GM19035 (cell line): ENCODE data around the gene SNAPIN.
"Not testable (repeated sequence)": the region's sequence is repeated elsewhere in the genome, so short reads cannot be mapped to it uniquely, and the experiment has no call there.

Source experiments
- ATAC-seq: cut with Tn5 transposase; IDR thresholded peaks from one replicate; pipeline ENCODE4 v1.9.1; 2021; ENCODE audit not compliant: unreplicated experiment

Gene SNAPIN

DNA sequence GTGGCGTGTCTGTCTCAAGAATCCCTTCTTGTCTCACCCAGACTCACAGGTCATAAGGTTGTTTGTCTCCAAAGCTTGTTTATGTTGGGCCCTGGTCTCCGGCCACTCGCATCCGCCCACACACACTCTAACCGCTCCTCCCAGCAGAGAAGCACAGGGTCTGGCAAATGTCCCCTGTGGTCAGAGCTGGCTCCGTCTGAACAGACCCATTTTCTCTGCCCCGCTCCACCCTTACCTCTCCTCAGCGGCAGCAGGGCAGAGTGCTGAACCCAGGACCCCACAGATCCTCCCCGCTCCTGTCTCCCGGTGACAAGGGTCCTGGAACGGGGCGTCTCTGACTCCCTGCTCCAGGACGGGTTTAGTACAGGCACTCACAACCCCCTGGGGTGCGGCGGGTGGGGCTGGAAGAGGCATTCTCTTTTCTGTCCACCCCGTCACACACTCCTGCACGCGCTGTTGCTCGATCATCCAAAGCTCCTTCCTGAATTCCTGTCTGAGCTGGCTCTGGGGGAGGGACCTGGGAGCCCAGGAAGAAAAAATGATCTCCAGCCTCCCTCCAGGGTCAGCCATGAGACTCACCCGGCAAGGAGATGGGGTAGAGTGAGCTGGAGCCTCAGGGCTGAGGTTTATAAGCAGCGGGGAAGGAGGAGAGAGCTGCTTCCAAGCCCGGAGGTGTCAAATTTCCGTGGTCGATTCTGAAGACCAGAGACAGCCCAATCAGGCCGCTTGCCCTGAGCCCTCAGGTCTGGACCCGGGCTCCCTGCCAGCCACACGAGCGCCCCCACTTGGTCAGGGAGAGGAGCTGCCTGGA, 31.4 kb upstream of the SNAPIN start, which contains the start of gene S100A13:
Gene S100A13, minus strand, starts transcription at position 602 of the 811 bp plus-strand sequence. CDS start 1,033 bp downstream, outside the sequence.
- ATAC-seq = no peak

DNA sequence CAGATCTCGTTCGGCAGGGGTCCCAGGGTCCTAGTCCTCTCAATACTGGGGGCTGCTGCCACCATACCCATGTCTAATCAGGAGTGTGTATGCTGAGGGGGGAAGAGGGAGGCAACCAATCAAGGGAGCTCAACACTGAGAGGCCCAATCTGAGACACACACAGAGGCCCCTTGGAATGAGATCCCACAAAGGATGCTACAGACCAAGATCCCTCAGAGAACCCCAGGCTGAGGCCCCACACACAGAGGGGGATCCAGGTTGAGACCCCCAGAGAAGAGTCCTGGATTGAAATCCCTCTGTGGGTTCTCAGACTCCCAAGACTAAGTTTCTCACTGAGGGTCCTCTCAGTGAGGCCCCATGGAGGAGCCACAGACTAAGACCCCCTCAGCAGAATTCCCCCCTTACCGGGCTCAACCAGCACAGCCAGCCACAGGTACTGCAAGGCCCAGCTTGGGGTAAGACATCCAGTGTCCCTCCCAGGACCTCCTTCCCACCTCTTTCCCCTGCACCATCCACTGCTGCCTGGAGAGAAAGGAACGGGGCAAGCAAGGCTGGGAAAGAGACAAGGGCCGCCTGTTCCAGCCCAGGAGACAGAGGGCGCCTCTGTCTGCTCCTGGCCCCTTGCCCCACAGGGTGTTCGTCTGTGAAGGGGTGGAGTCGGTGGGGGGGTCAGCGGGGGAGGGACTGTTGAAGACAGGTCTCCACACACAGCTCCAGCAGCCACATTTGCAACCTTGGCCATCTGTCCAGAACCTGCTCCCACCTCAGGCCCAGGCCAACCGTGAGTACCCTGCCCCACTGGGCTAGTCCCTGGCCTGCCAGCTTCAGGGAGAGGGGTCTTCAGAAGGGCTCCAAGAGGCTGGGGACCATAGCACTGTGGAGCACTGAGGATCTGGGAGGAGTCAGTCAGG, 30.5 kb upstream of the SNAPIN start, which contains the start of gene S100A1:
Gene S100A1, plus strand, starts transcription at position 720 of the 912 bp plus-strand sequence. CDS start 2,088 bp downstream, outside the sequence.
- no peak for ATAC-seq

DNA sequence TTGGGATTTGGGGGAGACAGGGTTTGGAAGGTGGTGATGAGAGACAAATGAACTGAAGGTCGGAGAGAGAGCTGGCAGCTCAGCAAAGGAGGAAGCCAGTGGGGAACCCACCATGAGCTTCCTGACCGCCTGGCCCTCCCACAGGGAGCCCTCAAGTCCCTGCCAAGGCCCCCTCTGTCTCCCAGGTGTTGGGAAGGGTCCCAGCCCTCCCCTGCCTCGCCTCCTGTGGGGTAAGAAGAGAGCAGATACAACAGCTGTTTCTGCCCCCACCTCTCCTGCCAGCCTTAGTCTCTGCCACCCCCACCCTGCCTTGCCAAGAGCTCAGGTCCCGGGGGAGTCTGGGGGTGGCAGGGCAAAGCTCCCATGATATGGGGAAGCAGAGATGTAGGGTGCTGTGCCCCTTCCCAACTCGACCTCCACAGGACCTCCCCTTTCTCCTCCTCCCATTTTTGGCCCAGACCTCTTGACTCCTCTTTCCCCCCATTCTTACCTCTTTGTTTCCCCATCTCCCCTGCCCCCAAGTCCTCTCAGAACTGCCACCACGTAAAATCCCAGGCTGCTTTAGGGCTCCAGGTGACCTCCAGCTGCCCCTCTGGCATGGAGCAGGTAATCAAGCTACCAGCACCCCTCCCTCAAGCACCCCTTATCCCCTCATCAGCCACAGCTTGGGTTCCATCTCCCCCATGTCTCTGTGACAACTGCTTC, 29.7 kb upstream of the SNAPIN start:
- no peak for ATAC-seq

DNA sequence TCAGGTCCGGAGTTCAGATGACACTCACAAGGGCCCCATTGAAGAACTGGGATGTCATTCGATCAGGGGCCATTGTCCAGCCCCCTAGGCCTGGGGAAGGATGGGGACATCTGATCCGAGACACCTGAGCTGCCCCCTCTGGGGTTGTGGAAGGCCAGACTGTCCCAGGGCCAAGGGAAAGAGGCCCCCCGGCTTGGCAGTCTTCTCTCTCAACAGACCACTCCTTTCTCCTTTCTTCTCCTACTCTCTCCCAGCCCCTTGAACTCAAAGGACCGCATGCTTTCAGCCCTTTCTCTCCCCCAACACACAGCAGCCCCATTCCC, 29.2 kb upstream of the SNAPIN start:
- ATAC-seq = no peak

DNA sequence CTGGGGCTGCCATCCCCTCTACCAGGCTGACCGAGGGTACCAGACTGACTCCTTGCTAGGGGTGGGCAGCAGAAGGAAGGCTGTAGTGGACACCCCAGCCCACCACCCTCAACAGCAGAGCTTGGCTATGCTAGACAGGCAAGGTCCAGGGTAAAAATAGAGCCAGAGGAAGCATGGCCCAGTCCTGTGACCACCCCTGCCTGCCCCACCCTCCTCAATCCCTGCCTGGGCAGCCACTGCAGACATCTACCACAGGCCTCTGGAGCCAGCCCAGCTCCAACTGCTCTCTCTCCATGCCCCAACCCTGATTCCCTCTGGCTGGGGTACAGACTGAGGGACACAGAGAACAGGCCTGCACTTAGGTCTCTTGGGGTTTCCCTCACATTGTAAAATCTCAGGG, 28.5 kb upstream of the SNAPIN start:
- ATAC-seq = no peak

DNA sequence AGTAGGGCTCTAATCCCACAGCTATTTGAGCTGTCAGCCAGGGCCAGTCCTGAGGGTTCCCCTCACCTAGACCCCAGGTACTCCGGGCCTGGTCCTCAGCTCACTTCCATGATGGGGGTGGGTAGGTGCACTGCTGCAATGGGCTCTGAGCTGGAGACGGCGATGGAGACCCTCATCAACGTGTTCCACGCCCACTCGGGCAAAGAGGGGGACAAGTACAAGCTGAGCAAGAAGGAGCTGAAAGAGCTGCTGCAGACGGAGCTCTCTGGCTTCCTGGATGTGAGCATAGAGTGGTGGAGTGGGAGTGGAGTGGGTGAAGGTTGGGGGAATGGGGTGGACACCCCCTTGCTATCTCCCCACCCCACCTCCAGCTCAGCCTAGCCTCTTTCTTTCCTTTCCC, 28.1 kb upstream of the SNAPIN start:
- no peak for ATAC-seq

DNA sequence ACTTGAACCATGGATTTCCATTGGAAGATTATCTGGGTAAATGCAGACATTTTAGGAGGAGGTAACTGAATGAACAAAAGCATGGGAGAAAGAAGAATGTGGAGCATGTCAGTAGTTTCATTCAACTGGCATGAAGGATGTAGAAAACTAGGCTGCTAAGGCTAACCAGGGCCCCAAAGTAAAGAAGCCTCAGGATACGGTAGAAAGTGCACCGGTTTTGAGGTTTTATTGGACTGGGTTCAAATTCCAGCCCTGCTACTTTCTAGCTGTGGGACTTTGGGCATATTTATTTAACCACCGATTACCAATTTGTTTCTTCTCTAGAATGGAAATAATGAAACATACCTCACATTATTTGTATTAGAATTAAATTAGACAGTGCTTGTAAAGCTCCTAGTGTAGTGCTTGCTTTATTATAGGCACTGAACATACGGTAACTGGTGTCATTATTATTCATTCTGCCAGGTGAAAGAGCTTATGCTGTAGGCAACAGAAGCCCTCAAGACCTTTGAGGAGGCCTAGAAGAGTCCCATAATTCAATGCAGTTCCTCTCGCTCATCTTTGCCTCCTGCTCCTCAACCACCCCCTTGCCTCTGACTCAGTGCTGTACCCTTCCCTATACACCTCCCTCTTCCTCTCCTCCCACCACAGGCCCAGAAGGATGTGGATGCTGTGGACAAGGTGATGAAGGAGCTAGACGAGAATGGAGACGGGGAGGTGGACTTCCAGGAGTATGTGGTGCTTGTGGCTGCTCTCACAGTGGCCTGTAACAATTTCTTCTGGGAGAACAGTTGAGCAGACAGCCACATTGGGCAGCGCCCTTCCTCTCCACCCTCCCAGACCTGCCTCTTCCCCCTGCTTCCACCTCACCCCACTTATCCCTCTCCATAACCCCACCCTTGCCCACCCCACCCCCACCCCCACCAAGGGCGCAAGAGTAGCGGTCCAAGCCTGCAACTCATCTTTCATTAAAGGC, 27.2 kb upstream of the SNAPIN start:
- no peak for ATAC-seq

DNA sequence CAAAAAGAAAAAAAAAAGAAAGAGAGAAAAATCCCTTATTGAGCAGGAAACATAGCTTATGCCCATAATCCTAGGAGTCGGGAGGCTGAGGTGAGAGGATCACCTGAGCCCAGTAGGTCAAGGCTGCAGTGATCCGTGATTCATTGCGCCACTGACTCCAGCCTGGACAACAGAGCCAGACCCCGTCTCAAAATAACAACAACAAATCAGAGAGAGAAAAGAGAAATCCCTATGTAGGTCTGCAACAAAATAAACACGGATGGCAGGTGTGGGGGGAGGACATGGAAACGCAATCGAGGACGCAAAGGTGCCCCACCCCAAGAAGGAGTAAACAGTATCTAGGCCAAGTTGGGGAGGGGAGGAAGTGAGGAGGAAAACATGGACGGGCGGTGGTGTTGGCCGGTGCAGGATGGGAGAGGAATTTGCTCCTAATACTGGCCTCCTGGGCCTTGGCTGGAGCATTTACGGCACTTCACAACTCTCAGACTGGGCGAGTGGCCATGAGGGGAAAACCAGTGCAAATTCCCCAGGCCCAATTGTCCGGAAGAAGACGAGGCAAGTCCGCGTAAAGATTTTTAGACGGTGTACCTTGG, 25.2 kb upstream of the SNAPIN start:
- no peak for ATAC-seq

DNA sequence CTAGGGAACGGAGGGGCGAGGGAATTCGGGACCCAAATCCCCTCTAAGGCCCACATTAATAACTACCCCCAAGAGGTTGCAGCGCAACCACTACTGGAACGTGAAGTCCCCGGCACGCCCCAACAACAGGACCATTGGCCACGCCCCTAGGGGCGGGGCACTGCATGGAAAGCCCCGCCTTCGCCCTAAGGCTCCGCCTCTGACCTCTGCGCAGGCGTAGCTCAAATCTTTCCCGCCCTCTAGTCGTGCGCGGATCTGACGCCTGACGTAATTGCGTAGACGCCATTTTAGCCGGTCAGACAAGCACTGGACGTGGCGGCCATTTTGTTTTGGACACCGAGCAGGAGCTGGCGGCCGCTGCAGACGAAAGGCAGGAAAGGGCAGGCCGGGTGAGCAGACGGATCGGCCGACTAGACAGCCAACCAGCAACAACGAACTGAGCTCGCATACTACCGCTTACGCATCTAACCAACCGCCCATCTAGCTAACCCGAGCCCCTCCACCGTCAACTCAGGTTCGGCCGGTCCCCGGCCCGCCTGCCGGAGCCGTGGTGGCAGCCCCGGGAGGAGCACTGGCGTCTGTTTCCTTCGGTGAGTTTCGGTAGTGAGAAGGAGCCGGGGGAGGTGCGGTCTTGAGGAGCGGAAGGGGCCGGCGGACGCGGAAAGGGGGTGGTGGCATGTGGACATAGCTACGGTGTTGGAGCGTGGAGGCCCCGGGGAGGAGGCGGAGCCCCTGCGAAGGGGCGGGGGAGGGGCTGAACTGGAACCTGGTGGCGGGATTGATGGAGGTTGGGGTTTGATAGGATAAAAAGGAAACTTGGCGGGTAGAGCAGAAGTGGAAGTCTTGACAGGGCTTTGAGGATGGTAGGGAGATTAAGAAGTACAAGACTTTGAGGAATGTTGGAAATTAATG, 24.5 kb upstream of the SNAPIN start, which contains the start of gene CHTOP:
Gene CHTOP, plus strand, starts transcription at position 313 of the 912 bp plus-strand sequence. CDS start 2,523 bp downstream, outside the sequence.
- ATAC-seq = peak; percentile 93

DNA sequence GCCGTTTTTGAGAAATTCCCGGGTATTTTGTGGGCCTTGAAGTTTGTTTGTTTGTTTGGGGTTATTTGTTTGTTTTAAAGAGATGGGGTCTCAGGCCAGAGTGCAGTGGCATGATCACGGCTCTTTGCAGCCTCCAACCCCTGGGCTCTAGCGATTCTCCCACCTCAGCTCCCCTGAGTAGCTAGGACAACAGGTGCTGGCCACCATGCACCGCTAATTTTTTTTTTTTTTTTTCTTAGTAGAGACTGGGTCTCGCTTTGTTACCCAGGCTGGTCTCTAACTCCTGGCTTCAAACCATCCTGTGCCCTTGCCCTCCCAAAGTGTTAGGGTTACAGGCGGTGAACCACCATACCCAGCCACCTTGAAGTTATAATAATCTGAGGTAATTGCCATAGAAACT, 22.6 kb upstream of the SNAPIN start:
- ATAC-seq = no peak

DNA sequence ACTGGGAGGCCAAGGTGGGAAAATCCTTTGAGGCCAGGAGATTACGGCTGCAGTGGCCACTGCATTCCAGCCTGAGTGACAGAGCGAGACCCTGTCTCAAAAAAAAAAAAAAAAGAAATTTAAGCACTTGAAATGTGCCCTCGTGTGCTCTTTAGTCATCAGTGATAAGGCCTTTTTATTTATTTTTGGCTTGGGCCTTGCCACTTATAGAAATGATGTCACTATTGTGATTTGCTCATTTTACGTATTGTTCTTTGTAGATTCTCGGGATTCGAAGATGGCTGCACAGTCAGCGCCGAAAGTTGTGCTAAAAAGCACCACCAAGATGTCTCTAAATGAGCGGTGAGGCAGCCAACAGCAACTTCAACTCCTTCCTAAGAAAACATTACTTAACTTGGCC, 22.2 kb upstream of the SNAPIN start:
- ATAC-seq = no peak

DNA sequence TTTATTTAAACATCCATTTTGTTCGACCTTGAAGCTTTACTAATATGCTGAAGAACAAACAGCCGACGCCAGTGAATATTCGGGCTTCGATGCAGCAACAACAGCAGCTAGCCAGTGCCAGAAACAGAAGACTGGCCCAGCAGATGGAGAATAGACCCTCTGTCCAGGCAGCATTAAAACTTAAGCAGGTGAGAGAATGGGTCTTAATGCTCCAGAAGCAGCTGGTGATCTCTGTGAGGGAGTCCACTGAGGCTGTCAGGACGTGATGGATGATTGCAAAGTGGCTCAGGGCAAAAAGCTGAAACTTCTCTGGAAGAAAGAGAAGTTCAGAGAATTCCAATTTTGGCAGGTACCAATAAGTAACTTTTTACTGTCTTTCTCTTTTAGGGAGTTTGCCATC, 20.2 kb upstream of the SNAPIN start:
- ATAC-seq = no peak

DNA sequence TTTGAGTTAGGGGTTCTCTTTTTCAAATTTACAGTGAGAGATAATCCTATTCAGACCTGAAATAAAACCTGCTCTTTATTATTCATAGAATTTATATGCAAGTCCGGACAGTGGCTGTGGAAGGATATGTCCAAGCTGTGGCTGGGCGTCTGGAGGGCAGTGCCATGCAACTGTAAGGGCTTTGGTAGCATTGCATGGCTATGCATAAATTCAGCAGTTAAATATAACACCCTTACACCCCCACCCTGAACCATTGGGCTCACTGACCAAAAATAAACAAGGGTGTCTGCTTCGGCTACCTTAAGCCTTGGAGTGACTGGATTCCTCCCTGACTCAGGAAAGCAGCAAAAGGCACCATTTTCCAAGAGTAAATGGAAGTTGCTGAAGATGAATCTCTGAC, 19.2 kb upstream of the SNAPIN start:
- no peak for ATAC-seq

DNA sequence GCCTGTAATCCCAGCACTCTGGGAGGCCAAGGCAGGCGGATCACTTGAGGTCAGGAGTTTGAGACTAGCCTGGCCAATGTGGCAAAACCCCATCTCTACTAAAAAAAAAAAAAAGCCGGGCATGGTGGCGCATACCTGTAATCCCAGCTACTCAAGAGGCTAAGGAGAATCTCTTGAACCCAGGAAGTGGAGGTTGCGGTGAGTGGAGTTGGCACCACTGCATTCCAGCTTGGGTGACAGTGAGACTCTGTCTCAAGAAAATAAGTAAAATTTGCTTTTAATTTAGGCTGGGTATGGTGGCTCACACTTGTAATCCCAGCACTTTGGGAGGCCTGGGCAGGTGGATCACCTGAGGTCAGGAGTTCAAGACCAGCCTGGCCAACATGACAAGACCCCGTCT, 18.3 kb upstream of the SNAPIN start:
- not testable (repeated sequence) for ATAC-seq

DNA sequence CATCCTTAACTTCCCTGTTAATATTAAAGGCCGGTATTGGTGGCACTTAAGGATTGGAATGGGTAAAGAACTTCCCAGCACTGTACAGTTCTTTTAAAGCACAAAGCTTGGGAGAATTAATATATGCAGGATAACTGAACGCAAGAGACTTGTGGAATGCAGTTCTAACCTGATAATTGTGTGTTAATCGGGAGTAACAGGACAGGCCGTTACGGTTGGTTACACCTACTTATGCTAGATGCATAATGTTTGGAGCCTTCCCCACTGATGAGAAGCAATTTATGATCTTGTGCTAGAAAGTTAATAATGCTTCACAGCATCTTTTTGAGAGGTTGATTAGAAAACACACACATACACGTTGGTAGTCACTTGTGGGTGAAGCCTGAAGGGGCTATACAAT, 17.6 kb upstream of the SNAPIN start:
- ATAC-seq = no peak

DNA sequence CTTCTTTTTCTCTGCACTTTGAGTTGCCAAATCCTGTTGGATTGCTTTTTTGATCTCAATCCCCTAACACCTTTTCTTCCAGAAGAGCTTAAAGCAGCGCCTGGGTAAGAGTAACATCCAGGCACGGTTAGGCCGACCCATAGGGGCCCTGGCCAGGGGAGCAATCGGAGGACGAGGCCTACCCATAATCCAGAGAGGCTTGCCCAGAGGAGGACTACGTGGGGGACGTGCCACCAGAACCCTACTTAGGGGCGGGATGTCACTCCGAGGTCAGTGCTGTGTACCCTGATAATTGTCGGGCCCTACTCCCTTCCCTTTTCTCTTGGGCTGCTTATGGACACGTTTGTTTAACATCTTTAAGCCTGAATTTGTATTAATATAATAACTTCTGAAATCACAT, 16.3 kb upstream of the SNAPIN start:
- ATAC-seq = no peak

DNA sequence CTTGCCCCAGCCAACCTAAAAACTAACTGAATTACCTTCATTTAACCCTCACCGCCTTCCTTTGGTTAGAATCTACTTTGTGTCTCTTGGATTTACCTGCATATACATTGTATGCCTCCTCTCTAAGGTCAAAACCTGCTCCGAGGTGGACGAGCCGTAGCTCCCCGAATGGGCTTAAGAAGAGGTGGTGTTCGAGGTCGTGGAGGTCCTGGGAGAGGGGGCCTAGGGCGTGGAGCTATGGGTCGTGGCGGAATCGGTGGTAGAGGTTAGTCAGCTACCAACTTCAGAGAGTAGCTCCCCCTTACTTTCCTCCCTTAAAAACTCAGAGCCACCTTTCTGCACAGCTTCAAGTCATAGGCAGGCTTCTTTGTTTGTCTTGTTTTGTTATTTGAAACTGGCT, 15.4 kb upstream of the SNAPIN start:
- ATAC-seq = no peak

DNA sequence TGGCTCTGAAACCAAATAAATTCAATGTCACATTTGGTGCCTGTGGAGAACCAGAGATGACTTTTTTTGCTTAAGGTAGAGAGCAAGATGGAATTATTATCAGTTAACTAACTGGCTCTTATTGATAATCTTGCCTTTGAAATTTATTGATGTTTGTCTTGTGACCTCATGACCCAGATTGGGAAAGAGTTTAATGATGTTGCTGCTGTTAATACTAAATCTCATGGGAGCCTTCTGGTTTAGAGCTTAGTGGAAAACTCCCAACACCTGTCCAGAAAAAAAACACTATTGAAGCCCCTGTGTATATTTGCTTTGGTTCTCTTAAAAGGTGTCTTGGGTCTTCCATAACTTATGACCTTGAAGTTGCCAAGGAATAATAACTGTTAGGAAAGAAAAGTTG, 14.7 kb upstream of the SNAPIN start:
- ATAC-seq = no peak
